Activated CD4-positive, alpha-beta T cell treated with anti-CD3 and anti-CD28 coated beads, Interleukin-10, Interleukin-2, amounts not matched to agents 100 ng/mL and 50 ng/mL, durations not matched to agents 16 hours and 8 hours (primary cell): ENCODE results near the gene TRAPPC12.

Experiments used
- DNase-seq: peaks from one replicate; pipeline ENCODE4 v3.0.0-alpha.2; 2020

The TRAPPC12 gene

GRCh38 chr2:3409627-3410170 is 30.2 kb downstream of the TRAPPC12 start:
- DNase-seq = no peak

GRCh38 chr2:3411103-3411502 is 31.6 kb downstream of the TRAPPC12 start:
- DNase-seq = no peak

GRCh38 chr2:3413697-3414096 is 34.2 kb downstream of the TRAPPC12 start:
- DNase-seq = no peak

- DNase-seq = no peak
These were observed 34.8 kb downstream of the TRAPPC12 start for GRCh38 chr2:3414133-3414860.

GRCh38 chr2:3418766-3419404 is 39.4 kb downstream of the TRAPPC12 start:
- no peak for DNase-seq

- DNase-seq = no peak
These were observed 40.7 kb downstream of the TRAPPC12 start for GRCh38 chr2:3420076-3420768.

GRCh38 chr2:3420769-3421397 is 41.4 kb downstream of the TRAPPC12 start:
- DNase-seq = no peak

GRCh38 chr2:3421580-3421979 is 42.1 kb downstream of the TRAPPC12 start:
- DNase-seq = no peak

- DNase-seq = no peak
These were observed 42.8 kb downstream of the TRAPPC12 start for GRCh38 chr2:3422161-3422779.

GRCh38 chr2:3423492-3424170 is 44.1 kb downstream of the TRAPPC12 start:
- peak; percentile 73 for DNase-seq

GRCh38 chr2:3424171-3424795 is 44.8 kb downstream of the TRAPPC12 start:
- no peak for DNase-seq

- no peak for DNase-seq
These were observed 47.1 kb downstream of the TRAPPC12 start for GRCh38 chr2:3426615-3427014.

GRCh38 chr2:3427272-3427671 is 47.8 kb downstream of the TRAPPC12 start:
- DNase-seq = no peak

GRCh38 chr2:3428577-3428976 is 49.1 kb downstream of the TRAPPC12 start:
- DNase-seq = no peak

GRCh38 chr2:3429066-3429610 is 49.6 kb downstream of the TRAPPC12 start:
- DNase-seq = no peak

- no peak for DNase-seq
These were observed 50.7 kb downstream of the TRAPPC12 start for GRCh38 chr2:3430172-3430571.

- no peak for DNase-seq
These were observed 51.4 kb downstream of the TRAPPC12 start for GRCh38 chr2:3430740-3431490.

GRCh38 chr2:3432067-3432466 is 52.6 kb downstream of the TRAPPC12 start:
- no peak for DNase-seq

GRCh38 chr2:3432693-3433338 is 53.3 kb downstream of the TRAPPC12 start:
- DNase-seq = no peak

- no peak for DNase-seq
These were observed 53.8 kb downstream of the TRAPPC12 start for GRCh38 chr2:3433339-3433699.
